K562 (cell line): ENCODE results near the gene DEDD2. TPM values are rescaled to one million over a fixed set of nuclear protein-coding genes. Genes with fewer than 3 reads are reported as not detected.

Source experiments
- CXXC5 ChIP-seq: fragments of 250-450 bp; sonication (Bioruptor Pico); IDR thresholded peaks from 2 replicates; pipeline ENCODE4 v1.8.0; 2022; ENCODE audit warnings: inconsistent platforms, mild to moderate bottlenecking, moderate library complexity
- EP300 ChIP-seq: IDR thresholded peaks from 2 replicates; pipeline ENCODE4 v1.6.1; 2012; ENCODE audit warnings: low read length, improper control_type of control experiment
- FOXA3 ChIP-seq, 2 experiments: fragments of 450-650 bp in 1 of 2; sonication (generic) in 1 of 2; formaldehyde crosslinking; IDR thresholded peaks in 1 of 2; conservative IDR thresholded peaks in 1 of 2; 2 replicates each; pipeline versions ENCODE4 v1.4.0 to v1.8.0; 2020 to 2022; ENCODE audit warnings: mild to moderate bottlenecking in 2 of 2, missing genetic modification reagents in 1 of 2
- GABPB2 ChIP-seq: fragments of 250-450 bp; sonication (Bioruptor Pico); conservative IDR thresholded peaks from 2 replicates; pipeline ENCODE4 v1.5.1; 2021; ENCODE audit warnings: mild to moderate bottlenecking
- ID3 ChIP-seq, 2 experiments: fragments of 250-450 bp in 1 of 2; fragments of 450-650 bp in 1 of 2; sonication (Bioruptor Pico) in 1 of 2; IDR thresholded peaks; 2 replicates each; pipeline versions ENCODE4 v1.6.1 to v1.8.0; 2016 to 2021; ENCODE audit warnings: mild to moderate bottlenecking in 2 of 2, moderate library complexity in 2 of 2, missing compliant biosample characterization in 1 of 2, missing genetic modification characterization in 1 of 2
- JUND ChIP-seq, 2 experiments: IDR thresholded peaks; 2 replicates in 1 of 2; 3 replicates in 1 of 2; pipeline ENCODE4 v1.6.1; 2011; ENCODE audit warnings: borderline replicate concordance in 2 of 2, low read depth in 2 of 2, low read length in 2 of 2, improper control_type of control experiment in 1 of 2, missing biosample characterization in 1 of 2, missing genetic modification characterization in 1 of 2, missing genetic modification reagents in 1 of 2
- KAT2B ChIP-seq: IDR thresholded peaks from one replicate; pipeline ENCODE4 v1.6.1; 2012; ENCODE audit warnings: low read depth, mild to moderate bottlenecking, control low read depth, inconsistent platforms, low read length, moderate library complexity
- PHTF2 ChIP-seq: fragments of 250-450 bp; sonication (Bioruptor Pico); IDR thresholded peaks from 2 replicates; pipeline ENCODE4 v1.5.0; 2021; ENCODE audit warnings: mild to moderate bottlenecking
- RBM25 ChIP-seq: fragments of 200-400 bp; formaldehyde crosslinking; IDR thresholded peaks from 2 replicates; pipeline ENCODE4 v1.6.1; 2018; ENCODE audit warnings: low read length, low read depth, moderate library complexity; ENCODE audit not compliant: severe bottlenecking
- RFX1 ChIP-seq: fragments of 450-650 bp; IDR thresholded peaks from 2 replicates; pipeline ENCODE4 v1.6.1; 2016; ENCODE audit warnings: mild to moderate bottlenecking, moderate library complexity
- TBP ChIP-seq: optimal IDR thresholded peaks from 2 replicates; pipeline ENCODE3; 2011; ENCODE audit warnings: low read depth, low read length, improper control_type of control experiment
- USF1 ChIP-seq: sonication (generic); formaldehyde crosslinking; IDR thresholded peaks from 2 replicates; pipeline ENCODE4 v1.9.0; 2022; ENCODE audit warnings: mild to moderate bottlenecking, missing genetic modification reagents
- ZBTB12 ChIP-seq: fragments of 250-450 bp; sonication (Bioruptor Pico); IDR thresholded peaks from 2 replicates; pipeline ENCODE4 v1.4.0; 2020
- ZNF232 ChIP-seq: sonication (generic); formaldehyde crosslinking; IDR thresholded peaks from 2 replicates; pipeline ENCODE4 v1.8.0; 2022; ENCODE audit warnings: mild to moderate bottlenecking, missing genetic modification reagents
- ZNF274 ChIP-seq: IDR thresholded peaks from 2 replicates; pipeline ENCODE4 v1.6.1; 2011; ENCODE audit warnings: low read depth, mild to moderate bottlenecking, low read length, moderate library complexity, borderline replicate concordance
- ZNF639 ChIP-seq, 2 experiments: fragments of 200-800 bp in 1 of 2; sonication (Bioruptor generic) in 1 of 2; sonication (generic) in 1 of 2; formaldehyde crosslinking in 1 of 2; IDR thresholded peaks in 1 of 2; conservative IDR thresholded peaks in 1 of 2; 2 replicates each; pipeline versions ENCODE4 v1.5.0 to v1.6.1; 2016 to 2020; ENCODE audit warnings: missing compliant biosample characterization in 1 of 2, missing genetic modification characterization in 1 of 2, missing genetic modification reagents in 1 of 2
- ZNF75A ChIP-seq: fragments of 450-650 bp; formaldehyde crosslinking; IDR thresholded peaks from 2 replicates; pipeline ENCODE4 v1.4.0; 2020; ENCODE audit warnings: mild to moderate bottlenecking
- polyA plus RNA-seq, 8 experiments: library from polyadenylated mRNA; depleted of rRNA in 4 of 8; stranded (reverse) in 5 of 8; unstranded in 3 of 8; fragments of >200 nt; fragmentation: Nextera tagmentation in 2 of 8; fragmentation: Illumina TruSeq in 1 of 8; extraction: Ambion mirVana in 2 of 8; extraction: Trizol in 1 of 8; gene quantifications; 2 replicates each; pipeline versions ENCODE4 v1.2.1 to v1.2.3, GENCODE V29; 2011 to 2014; ENCODE audit warnings: inconsistent platforms in 1 of 8, missing spikeins in 1 of 8
- total RNA-seq, 7 experiments: library from RNA; depleted of rRNA in 6 of 7; stranded (reverse); fragments of >200 nt in 6 of 7; fragmentation: Illumina TruSeq in 2 of 7; extraction: Trizol in 2 of 7; gene quantifications; 2 replicates each; pipeline versions ENCODE4 v1.2.1 to v1.2.3, GENCODE V29; 2011 to 2021; ENCODE audit warnings: low replicate concordance in 1 of 7

The DEDD2 gene
- total and polyA plus RNA-seq, 9 of the 15 experiments (the other 6 are each of a cell fraction or from before 2014, with no cell fraction given), result 4.3 to 43.0 (median 29.2) TPM

- TF ChIP-seq ZNF639 (CRISPR knock-in tag; conservative IDR thresholded peaks at IDR 0.05 in 1 of 2, IDR thresholded peaks at IDR 0.05 in 1 of 2) (peak in 1 of 2 experiments; percentile 40; a peak in 1 of 4 replicates), ZBTB12 (CRISPR knock-in tag) (peak; percentile 84), RFX1 (peak; percentile 88), KAT2B (no peak), TBP (peak; percentile 80), GABPB2 (CRISPR knock-in tag) (no peak), USF1 (no peak; the same call in 1 of the 2 replicates), RBM25 (peak; percentile 81), ZNF232 (CRISPR knock-in tag) (0 out of 2 replicates have a peak, but pooled peaks have one; percentile 47), ID3 (CRISPR knock-in tag; IDR thresholded peaks at IDR 0.05) (no peak), ID3 (tag; IDR thresholded peaks at IDR 0.05) (0 out of 2 replicates have a peak, but pooled peaks have one; percentile 43), ZNF75A (CRISPR knock-in tag) (no peak), PHTF2 (CRISPR knock-in tag) (no peak), EP300 (no peak), CXXC5 (CRISPR knock-in tag) (peak; percentile 85), JUND (IDR thresholded peaks at IDR 0.05; ENCODE audit: borderline replicate concordance, low read depth, low read length) (peak; percentile 68; the same call in 1 of the 2 replicates), JUND (tag; IDR thresholded peaks at IDR 0.05; ENCODE audit: borderline replicate concordance, low read depth, low read length) (peak; percentile 56; the same call in 1 of the 3 replicates), FOXA3 (CRISPR knock-in tag; conservative IDR thresholded peaks at IDR 0.05 in 1 of 2, IDR thresholded peaks at IDR 0.05 in 1 of 2) (no peak), ZNF274 (no peak)
Measured at GRCh38 chr19:42254850-42255765, 37.6 kb upstream of the DEDD2 start, which contains the start of gene ERF (continued).
